IPS-11a (cell line): ENCODE measurements around the gene OR5H6.
"Not testable (repeated sequence)": the region's sequence is repeated elsewhere in the genome, so short reads cannot be mapped to it uniquely, and the experiment has no call there.

Experiments
- H3K4me3 ChIP-seq: one replicate; pipeline ENCODE4 v1.5.1; 2013; ENCODE audit warnings: low read depth, low read length, control low read depth

OR5H6 gene

DNA sequence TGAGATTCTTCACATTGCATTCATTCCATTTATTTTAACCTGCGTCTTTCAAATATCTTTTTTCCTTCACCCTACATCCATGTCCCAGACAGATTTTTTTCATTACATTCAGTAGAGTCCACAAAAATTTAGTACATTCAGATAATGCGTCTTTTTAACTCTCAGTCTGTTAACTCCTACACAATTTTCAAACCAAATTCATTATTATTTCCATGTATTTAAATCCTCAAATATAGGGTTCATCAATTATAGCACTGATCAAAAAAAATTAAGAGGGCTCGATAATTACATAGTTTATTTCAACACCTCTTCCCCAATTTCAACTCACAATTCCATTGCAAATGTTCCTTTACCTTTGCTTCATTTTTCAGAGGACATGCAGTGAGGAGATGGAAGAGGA, at the start of gene OR5H6:
Gene OR5H6 (plus strand): TSS at position 301 of the 400 bp plus-strand sequence. CDS start 89 bp downstream, at position 390.
- H3K4me3 ChIP-seq = no peak within 1 kb of the TSS

DNA sequence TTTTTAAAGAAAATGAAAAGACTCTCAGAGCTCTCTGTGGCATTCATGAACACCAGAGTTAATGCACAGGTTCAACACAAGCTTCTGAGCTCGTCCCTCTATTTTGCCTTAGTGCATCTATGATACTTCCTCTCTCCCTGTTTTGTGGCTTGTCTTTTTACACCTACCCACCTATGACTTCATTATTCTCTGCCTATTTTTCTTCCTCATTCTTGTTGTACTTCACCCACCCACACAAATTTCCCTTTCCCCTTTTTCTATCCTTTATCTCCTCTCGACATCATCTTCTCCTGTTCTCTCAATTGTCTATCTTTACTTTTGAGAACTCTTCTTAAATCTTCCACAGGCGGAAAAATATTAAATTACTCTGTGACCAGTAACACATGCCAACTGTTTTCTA, 49.0 kb upstream of the OR5H6 start:
- H3K4me3 ChIP-seq = no peak overlapping the region

DNA sequence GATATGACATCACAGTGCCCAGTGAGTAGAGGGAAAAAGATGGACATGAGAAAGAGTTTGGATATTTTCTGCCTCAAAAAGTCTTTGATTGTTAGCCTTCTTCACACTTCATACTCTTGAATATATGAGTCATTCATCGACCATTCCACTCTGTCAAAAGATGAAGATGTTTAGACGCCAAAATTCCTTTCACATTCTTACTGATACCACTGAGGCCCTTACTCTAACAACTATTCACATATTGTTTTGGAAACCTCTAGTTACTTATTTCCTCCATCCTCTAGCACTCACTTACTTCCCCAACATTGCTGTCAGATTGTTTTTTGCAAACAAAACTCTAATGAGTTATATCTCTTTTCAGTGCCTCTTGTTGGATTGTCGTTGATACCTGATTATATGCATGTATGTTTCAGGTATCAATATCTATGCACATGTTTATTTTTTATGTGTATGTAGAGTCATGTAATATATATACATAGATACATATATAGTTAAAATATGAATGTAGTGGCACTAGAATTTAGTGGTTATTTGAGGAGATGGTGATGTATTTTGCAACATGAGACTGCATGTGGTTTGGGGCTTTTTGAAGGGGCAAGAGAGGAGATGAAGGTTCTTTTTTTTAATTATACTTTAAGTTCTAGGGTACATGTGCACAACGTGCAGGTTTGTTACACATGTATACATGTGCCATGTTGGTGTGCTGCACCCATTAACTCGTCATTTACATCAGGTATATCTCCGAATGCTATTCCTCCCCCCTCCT, 40.0 kb upstream of the OR5H6 start:
- no peak overlapping the region for H3K4me3 ChIP-seq

DNA sequence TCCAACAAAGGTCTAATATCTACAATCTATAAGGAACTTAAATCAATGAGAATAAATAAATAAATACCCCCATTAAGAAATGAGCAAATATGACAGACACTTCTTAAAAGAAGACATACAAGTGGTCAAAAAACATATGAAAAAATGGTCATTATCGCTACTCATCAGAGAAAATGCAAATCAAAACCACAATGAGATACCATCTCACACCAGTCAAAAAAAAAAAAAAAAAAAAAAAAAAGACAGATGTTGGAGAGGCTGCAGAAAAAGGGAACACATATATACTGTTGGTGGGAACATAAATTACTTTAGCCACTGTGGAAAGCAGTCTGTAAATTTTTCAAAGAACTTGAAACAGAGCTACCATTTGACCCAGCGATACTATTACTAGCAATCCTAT, 31.6 kb upstream of the OR5H6 start:
- H3K4me3 ChIP-seq = no peak overlapping the region

DNA sequence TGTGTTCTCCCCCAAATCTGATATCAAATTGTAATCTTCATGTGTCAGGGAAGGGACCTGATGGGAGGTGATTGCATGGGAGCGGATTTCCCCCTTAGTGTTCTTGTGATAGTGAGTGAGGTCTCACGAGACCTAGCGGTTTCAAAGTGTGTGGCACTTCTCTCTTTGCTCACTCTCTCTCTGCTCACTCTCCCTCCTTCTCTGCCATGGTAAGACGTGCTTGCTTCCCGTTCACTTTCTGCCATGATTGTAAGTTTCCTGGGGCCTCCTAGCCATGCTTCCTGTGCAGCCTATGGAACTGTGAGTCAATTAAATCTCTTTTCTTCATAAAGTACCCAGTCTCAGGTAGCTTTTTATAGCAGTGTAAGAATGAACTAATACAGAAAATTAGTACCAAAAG, 30.6 kb upstream of the OR5H6 start:
- H3K4me3 ChIP-seq = no peak overlapping the region

DNA sequence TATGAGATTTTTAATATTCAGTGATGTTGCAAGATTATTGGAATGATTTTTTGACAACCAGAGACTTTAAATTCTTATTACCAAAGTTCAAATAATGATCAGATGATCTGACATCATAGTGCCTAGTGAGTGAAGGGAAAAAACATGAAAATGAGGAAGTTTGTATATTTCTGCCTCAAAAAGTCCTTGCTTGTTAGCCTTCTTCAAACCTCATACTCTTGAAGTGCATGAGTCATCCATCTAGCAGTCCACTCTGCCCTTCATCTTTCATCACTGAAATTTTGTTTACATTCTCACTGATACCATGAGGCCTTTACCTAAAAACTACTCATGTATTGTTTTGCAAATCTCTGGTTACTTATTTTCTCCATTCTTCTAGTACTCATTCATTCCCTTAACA, 23.9 kb upstream of the OR5H6 start:
- H3K4me3 ChIP-seq = no peak overlapping the region

DNA sequence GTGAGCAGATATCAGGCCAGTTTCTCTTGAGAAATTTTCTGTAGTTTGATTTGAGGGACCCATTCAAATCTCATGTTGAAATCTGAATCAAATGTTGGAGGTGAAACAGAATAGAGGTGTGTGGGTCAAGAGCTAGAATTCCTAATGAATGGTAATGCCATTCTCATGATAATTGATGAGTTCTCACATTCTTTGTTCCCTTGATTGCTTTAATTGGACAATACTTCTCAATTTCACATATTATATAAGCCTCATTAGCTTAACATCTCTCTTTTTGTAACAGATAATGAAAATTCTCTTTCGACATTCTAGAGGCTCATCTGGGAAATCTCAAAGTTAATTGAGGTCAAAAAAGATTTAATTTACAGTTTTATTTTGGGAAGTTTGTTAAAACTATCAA, 21.9 kb upstream of the OR5H6 start:
- H3K4me3 ChIP-seq = no peak overlapping the region

DNA sequence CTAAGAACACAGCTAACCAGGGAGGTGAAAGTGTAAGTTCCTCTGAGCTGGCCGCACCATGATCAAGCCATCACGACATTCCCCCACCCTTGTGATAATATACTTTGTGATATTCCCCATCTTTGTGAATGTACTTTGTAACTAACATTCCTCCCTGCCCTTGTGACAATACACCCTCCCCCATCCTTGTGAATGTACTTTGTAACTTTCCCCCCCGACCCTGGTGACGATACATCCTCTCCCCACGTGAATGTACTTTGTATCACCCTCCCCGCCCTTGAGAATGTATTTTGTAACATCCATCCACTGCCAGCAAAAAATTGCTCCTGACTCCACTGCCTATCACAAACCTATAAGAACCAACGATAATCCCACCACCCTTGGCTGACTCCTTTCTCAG, 20.2 kb upstream of the OR5H6 start:
- no peak overlapping the region for H3K4me3 ChIP-seq

DNA sequence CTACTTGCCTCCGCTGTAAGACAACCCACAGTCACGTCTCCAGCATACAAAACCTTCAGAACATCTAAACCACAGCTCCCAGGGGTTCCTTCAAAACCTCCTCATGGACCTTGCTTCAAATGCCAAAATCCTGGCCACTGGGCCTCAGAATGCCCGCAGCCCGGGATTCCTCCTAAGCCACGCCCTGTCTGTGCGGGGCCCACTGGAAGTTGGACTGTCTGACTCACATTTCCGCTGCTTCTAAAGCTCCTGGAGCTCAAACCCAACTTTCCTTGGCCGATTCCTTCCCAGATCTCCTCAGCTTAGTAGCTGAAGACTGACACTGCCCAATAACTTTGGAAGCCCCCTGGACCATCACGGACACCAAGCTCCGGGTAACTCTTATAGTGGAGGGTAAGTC, 17.9 kb upstream of the OR5H6 start:
- H3K4me3 ChIP-seq = no peak overlapping the region

DNA sequence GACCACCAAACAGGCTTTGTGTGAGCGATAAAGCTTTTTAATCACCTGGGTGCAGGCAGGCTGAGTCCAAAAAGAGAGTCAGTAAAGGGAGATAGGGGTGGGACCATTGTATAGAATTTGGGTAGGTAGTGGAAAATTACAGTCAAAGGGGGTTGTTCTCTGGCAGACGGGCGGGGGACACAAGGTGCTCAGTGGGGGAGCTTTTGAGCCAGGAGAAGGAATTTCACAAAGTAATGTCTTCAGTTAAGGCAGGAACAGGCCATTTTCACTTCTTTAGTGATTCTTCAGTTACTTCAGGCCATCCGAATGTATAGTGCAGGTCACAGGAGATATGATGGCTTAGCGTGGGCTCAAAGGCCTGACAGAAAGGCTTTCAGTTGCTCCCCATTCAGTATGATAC, 8.0 kb upstream of the OR5H6 start:
- H3K4me3 ChIP-seq = not testable (repeated sequence)

DNA sequence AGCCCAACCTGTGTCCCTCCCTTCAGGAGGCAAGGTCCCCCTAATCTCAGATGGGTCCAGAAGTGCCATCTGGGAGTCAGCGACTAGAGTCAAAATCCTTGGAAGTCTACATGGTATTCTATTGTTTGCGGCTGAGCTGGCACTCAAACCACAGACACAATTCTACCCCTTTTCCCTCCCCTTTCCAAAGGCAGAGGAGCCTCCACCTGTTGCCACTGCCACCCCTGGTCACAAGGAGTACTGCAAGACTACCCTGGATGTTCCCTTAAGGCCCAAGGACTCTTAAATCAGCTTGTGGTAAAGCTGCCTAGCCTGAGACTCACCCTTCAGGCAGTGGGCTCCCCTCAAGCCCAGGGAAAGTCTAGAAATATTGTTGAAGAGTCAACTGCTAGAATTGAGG, 4.3 kb upstream of the OR5H6 start:
- H3K4me3 ChIP-seq = no peak overlapping the region

DNA sequence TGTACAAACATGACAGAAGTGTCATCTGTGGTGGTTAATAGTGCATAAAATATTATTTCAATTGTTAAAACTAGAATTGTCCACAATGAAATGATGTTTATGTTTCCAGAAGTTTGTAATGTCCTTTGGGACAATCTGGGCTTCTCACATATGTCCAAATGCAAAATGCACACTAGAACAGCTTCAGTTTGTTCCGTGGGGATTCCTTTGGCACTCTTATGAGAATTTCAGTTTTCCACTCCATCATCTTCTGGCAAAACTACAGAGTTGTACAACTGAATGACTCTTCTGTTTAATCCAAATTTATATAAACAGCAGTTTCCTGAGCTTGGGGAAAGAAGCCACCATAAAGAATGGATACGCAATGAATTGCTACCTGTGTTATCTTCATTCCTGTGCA, 2.0 kb upstream of the OR5H6 start:
- no peak overlapping the region for H3K4me3 ChIP-seq

DNA sequence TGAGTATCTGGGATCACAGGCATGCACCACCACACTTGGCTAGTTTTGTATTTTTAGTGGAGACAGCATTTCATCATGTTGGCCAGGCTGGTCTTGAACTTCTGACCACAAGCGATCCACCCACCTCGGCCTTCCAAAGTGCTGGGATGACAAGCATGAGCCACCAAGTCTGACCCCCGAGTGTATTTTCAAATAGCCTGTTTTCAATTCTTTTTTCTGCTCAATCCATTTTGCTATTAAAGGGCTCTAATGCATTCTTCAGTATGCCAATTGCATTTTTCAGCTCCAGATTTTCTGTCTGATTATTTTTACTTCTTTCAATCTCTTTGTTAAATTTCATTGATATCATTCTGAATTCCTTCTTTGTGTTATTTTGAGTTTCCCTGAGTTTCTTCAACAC, 5.8 kb downstream of the OR5H6 start:
- H3K4me3 ChIP-seq = no peak overlapping the region

DNA sequence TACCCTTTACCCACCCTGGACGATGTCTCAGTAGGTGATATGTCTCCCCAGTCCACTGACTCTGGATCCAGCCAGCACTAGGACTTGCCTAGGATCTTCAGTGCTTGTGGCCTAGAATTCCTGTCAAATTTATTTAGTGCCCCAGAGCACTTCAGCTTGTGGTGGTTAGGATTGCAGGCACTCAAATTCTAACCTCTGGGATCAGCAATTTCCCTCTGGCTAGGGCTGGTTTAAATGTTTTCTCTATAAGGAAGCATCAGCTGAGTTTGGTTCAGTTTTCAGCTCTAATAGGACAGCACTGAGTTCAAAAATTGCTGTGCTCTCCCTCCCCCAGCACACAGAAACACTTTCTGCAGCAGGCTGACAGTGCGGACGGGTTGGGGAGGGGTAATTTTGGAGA, 8.1 kb downstream of the OR5H6 start:
- no peak overlapping the region for H3K4me3 ChIP-seq

DNA sequence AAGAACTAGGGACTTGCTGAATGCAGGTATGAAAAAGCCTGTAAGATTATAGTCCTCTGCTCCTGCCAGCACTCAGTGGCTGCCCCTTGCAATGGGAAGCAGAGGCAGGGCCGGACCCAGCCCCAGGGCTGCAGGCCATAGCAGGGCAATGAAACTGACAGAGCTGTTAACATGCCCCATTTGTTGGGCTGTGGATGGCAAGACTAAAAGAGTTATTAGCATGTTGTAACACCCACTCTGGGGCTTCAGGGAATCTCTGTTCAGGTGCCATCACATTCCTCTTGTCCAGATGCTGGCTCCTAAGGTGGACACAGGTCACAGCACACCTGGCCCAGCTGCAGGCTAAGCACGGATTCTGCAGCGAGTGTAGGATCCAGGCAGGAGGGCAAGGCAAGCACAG, 10.9 kb downstream of the OR5H6 start:
- H3K4me3 ChIP-seq = no peak overlapping the region

DNA sequence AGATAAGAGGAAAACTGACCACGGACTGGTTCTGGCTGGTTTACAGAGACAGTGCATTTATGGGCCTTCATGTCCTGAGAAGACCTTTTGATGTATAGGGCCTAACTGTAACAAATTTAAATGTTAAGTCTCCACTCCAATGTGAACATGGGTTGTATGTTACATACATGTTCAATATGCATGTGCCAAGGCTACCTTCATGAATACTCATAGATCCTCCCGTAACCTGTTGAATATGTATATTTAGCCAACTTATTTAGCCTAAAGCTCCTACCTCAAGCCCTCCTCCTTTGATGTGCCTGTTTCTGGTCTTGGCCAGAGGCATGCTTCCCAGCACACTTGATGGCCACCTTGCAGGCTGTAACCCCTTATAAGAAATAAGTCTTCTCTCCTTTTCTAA, 18.2 kb downstream of the OR5H6 start, which contains the start of gene OR5H2:
Gene OR5H2 (plus strand): TSS at position 301 of the 400 bp plus-strand sequence. CDS start 398 bp downstream, outside the sequence.
- no peak within 1 kb of the TSS for H3K4me3 ChIP-seq

DNA sequence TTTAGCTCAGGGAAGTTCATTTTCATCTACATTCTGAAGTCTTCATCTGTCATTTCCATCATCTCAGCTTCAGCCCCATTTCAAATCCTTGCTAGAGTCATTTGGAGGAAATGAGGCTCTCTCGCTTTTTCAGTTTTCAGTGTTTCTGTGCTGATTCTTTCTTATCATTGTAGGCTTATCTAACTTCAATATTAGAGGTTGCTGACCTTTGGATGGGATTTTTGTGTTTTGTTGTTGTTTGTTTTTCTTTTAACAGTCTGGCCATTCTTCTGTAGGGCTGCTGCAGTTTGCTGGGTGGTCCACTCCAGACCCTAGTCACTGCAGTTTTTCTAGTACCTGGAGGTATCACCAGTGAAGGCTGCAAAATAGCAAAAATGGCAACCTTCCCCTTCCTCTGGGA, 26.9 kb downstream of the OR5H6 start:
- H3K4me3 ChIP-seq = no peak overlapping the region

DNA sequence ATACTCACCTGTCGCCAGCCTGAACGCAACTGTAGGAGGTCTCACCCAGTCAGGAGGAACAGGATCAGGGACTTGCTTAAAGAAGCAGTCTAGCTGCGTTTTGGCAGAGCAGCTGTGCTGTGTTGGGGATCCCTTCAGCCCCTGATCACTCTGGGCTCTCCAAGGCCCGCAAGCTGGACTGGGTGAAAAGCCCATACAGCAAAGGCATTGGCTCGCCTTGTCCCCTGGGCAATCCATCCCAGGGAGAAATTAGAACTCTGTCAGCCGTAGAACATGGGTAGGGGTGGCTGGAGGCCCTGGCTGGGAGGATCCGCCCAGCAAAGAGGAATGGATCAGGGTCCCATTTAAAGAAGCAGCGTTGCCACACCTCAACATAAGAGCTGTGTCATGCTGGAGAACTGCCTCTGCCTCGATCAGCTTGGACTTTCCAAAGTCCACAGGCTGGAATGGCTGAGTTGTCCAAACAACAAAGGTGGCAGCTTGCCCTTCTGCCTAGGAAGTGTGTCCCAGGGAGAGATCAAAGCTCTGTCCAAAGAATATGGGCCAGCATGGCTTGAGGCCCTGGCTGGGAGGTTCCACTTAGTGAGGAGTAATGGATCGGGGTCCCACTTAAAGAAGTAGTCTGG, 27.4 kb downstream of the OR5H6 start:
- no peak overlapping the region for H3K4me3 ChIP-seq
